ENCODE measurements around the gene LRRC45.

The LRRC45 gene

GRCh38 chr17:82078433-82078832 lies 55.3 kb downstream of the LRRC45 start:
- peak overlapping the region; percentile 84 to 96 (median 94) for H3K27ac Mint-ChIP-seq
- H3K4me3 Mint-ChIP-seq, result peak overlapping the region in 1 of 3 experiments; percentile 16
- H3K4me1 Mint-ChIP-seq, result peaks cover 13% of the 10 kb centered on the region
- no peaks in the 10 kb centered on the region for H3K9me3 Mint-ChIP-seq
- peaks cover 8% of the 10 kb centered on the region for H3K27me3 Mint-ChIP-seq (ENCODE audit: low read depth)
- TF ChIP-seq CTCF (IDR thresholded peaks at IDR 0.05; ENCODE audit: unreplicated experiment in 3 of 3), result no peak
- H3K36me3 Mint-ChIP-seq (ENCODE audit: low read depth), result peaks cover 11% of the 10 kb centered on the region

- H3K27ac Mint-ChIP-seq, result no peak overlapping the region
- H3K4me3 Mint-ChIP-seq, result no peak overlapping the region
- H3K9me3 Mint-ChIP-seq, result no peaks in the 10 kb centered on the region
- H3K4me1 Mint-ChIP-seq, result peaks cover 13% of the 10 kb centered on the region
- H3K36me3 Mint-ChIP-seq (ENCODE audit: low read depth), result peaks cover 12% of the 10 kb centered on the region
- TF ChIP-seq CTCF (IDR thresholded peaks at IDR 0.05; ENCODE audit: unreplicated experiment in 3 of 3), result no peak
- H3K27me3 Mint-ChIP-seq (ENCODE audit: low read depth), result peaks cover 5% of the 10 kb centered on the region
Measured at GRCh38 chr17:82079001-82079677, 56.0 kb downstream of the LRRC45 start.

GRCh38 chr17:82080048-82080788 lies 57.1 kb downstream of the LRRC45 start:
- peaks cover 15% of the 10 kb centered on the region for H3K36me3 Mint-ChIP-seq (ENCODE audit: low read depth)
- no peak overlapping the region for H3K27ac Mint-ChIP-seq
- peaks cover 13% of the 10 kb centered on the region for H3K4me1 Mint-ChIP-seq
- no peaks in the 10 kb centered on the region for H3K9me3 Mint-ChIP-seq
- no peaks in the 10 kb centered on the region for H3K27me3 Mint-ChIP-seq (ENCODE audit: low read depth)
- no peak overlapping the region for H3K4me3 Mint-ChIP-seq
- TF ChIP-seq CTCF (IDR thresholded peaks at IDR 0.05; ENCODE audit: unreplicated experiment in 3 of 3), result no peak
